ENCODE measurements around the gene AK4.
"Not testable (repeated sequence)": the region's sequence is repeated elsewhere in the genome, so short reads cannot be mapped to it uniquely, and the experiment has no call there.

AK4 gene

DNA sequence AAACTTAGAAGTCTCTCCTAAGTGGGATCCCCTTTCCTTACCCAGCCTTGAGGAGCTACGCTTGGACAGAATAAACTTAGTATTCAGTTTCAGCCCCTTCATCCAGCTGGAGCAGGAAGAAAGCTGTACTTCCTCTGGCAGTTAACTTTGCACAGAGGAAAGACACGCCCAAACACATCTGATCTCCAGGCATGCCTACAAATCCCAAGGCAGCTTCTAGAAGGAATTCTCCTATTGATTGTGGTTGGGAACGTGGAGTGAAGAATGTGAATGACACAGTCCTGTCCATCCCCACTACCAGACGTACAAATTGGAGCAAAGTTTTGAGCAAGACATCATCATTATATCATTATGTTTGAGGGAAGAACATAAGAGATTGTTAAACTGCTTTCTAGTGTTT, 6.6 kb upstream of the AK4 start:
- DNase-seq (ENCODE audit: low read depth): no peak
- TF ChIP-seq, protein P1, sequence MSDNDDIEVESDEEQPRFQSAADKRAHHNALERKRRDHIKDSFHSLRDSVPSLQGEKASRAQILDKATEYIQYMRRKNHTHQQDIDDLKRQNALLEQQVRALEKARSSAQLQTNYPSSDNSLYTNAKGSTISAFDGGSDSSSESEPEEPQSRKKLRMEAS (IDR thresholded peaks at IDR 0.05; ENCODE audit: low read depth, low read length): no peak
- TF ChIP-seq MYC (IDR thresholded peaks at IDR 0.05; ENCODE audit: low read depth, low read length) (no peak), POLR2A (IDR thresholded peaks at IDR 0.05; ENCODE audit: extremely low read depth, insufficient read length) (no peak)
- TF ChIP-seq, protein P2, sequence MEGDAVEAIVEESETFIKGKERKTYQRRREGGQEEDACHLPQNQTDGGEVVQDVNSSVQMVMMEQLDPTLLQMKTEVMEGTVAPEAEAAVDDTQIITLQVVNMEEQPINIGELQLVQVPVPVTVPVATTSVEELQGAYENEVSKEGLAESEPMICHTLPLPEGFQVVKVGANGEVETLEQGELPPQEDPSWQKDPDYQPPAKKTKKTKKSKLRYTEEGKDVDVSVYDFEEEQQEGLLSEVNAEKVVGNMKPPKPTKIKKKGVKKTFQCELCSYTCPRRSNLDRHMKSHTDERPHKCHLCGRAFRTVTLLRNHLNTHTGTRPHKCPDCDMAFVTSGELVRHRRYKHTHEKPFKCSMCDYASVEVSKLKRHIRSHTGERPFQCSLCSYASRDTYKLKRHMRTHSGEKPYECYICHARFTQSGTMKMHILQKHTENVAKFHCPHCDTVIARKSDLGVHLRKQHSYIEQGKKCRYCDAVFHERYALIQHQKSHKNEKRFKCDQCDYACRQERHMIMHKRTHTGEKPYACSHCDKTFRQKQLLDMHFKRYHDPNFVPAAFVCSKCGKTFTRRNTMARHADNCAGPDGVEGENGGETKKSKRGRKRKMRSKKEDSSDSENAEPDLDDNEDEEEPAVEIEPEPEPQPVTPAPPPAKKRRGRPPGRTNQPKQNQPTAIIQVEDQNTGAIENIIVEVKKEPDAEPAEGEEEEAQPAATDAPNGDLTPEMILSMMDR (IDR thresholded peaks at IDR 0.05; ENCODE audit: low read depth, low read length): no peak
- no peak overlapping the region for H3K4me3 ChIP-seq (ENCODE audit: low read depth, low read length)

DNA sequence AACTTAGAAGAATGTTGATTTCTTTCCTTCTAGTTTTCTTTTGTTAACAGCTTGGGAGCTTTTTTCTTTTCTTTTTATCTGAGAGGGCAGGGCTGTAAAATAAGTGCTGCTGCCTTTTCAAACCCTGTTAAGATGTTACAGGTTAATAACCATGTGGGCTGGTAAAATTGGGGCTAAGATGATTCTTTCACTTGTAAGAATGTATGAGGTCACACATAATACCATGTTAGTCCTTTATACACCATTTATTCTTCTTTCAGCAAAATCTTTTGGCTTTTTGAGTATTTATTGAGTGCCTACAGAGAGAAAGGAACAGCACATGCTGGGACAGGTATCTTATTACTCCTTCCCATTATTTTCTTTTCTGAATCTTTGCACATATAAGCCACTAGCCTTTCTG, 6.1 kb upstream of the AK4 start:
- DNase-seq (ENCODE audit: low read depth): no peak
- H3K4me3 ChIP-seq (ENCODE audit: low read depth, low read length): no peak overlapping the region
- TF ChIP-seq POLR2A (IDR thresholded peaks at IDR 0.05; ENCODE audit: extremely low read depth, insufficient read length) (no peak), MYC (IDR thresholded peaks at IDR 0.05; ENCODE audit: low read depth, low read length) (no peak)
- TF ChIP-seq, protein P2 (IDR thresholded peaks at IDR 0.05; ENCODE audit: low read depth, low read length): no peak
- TF ChIP-seq, protein P1 (IDR thresholded peaks at IDR 0.05; ENCODE audit: low read depth, low read length): no peak

DNA sequence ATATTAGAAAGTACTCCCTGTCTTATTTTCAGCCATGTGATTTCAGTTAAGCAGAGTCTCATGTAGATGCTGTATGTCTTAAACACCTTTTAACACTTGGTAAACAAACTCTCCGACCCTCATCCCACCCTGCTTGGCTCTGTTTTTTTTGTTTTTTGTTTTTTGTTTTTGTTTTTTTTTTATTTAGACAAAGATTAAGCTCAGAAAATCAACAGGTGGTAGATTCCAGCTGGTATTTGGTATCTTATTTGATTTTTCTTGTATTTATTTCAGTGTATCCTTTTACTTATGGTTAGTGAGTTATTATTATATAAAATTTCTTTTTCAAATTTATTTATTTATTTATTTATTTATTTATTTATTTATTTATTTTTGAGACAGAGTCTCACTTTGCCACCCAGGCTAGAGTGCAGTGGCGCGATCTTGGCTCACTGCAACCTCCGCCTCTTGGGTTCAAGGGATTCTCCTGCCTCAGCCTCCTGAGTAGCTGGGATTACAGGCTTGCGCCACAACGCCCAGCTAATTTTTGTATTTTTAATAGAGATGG, 4.8 kb upstream of the AK4 start:
- not testable (repeated sequence) for DNase-seq (ENCODE audit: low read depth)

DNA sequence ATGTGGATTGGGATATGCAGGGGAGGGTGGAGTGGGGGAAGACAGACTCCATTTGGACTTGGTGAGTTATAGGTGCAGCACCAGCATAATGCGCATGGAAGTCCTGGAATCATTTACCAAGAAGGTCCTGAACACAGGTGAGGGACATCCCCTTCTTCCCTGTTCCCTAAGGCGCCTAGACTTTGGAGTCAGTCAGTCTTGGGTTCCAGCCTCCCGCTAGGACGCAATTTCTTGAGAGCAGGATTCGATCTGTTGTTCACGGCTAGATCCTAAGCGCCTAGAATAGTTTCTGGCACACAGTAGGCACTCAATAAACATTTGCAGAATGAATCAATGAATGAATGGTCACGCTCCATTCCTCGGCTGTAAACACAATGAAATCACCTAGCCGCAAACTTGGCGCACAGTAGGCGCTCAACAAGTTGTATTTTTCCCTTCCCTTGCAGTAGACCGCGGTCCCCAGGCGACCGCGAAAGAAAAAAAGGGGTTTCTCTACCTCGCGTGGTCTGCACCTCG, 1.0 kb upstream of the AK4 start:
- peak; percentile 3 for DNase-seq (ENCODE audit: low read depth)
- no peak overlapping the region for H3K4me3 ChIP-seq (ENCODE audit: low read depth, low read length)
- TF ChIP-seq MYC (IDR thresholded peaks at IDR 0.05; ENCODE audit: low read depth, low read length) (no peak), POLR2A (IDR thresholded peaks at IDR 0.05; ENCODE audit: extremely low read depth, insufficient read length) (no peak)
- TF ChIP-seq, protein P1 (IDR thresholded peaks at IDR 0.05; ENCODE audit: low read depth, low read length): no peak
- TF ChIP-seq, protein P2 (IDR thresholded peaks at IDR 0.05; ENCODE audit: low read depth, low read length): no peak

More for the DNA sequence above, 4.8 kb upstream of the AK4 start:
- not testable (repeated sequence) for H3K4me3 ChIP-seq (ENCODE audit: low read depth, low read length)

DNA sequence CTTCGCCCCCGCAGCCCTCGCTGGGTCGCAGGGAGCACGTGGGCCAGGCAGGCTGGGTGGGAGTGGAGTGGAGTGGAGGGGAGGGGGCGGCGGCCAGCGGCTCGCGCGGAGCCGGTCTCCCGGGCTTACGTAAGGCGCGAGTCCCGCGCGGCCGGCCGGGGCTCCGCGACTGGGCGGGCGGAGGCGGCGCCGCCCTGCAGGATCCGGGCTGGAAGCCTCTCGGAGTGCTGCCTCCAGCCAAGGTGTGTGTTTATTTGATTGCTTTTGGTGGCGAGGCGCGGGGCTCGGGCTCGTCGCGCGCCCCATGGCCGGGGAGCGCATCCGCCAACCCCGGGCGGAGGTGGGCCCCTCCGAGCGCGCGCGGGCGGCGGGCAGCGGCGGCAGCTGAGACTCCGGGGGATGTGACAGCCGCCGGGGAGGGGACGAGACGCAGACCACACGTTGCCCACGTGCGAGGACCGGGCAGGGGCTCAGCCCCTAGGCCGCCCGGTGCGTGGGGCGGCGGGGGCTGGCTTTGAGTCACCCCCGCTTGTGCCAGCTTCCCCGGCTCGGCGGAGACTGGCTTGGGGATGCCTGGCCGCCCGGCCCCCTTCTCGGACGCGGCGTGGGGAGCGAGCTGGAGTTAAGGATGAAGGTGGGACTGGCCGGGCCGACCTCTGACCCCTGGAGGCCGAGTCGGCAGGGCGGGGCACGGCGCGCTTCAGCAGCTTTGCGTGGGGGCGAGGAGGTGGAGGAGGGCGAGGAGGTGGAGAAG, 402 bp upstream of the AK4 start:
- peak; percentile 37 for DNase-seq (ENCODE audit: low read depth)
- H3K4me3 ChIP-seq (ENCODE audit: low read depth, low read length): no peak overlapping the region
- TF ChIP-seq, protein P2 (IDR thresholded peaks at IDR 0.05; ENCODE audit: low read depth, low read length): no peak
- TF ChIP-seq, protein P1 (IDR thresholded peaks at IDR 0.05; ENCODE audit: low read depth, low read length): peak; percentile 79
- peak; percentile 74 for TF ChIP-seq MYC (IDR thresholded peaks at IDR 0.05; ENCODE audit: low read depth, low read length)
- TF ChIP-seq POLR2A (IDR thresholded peaks at IDR 0.05; ENCODE audit: extremely low read depth, insufficient read length): peak; percentile 42

DNA sequence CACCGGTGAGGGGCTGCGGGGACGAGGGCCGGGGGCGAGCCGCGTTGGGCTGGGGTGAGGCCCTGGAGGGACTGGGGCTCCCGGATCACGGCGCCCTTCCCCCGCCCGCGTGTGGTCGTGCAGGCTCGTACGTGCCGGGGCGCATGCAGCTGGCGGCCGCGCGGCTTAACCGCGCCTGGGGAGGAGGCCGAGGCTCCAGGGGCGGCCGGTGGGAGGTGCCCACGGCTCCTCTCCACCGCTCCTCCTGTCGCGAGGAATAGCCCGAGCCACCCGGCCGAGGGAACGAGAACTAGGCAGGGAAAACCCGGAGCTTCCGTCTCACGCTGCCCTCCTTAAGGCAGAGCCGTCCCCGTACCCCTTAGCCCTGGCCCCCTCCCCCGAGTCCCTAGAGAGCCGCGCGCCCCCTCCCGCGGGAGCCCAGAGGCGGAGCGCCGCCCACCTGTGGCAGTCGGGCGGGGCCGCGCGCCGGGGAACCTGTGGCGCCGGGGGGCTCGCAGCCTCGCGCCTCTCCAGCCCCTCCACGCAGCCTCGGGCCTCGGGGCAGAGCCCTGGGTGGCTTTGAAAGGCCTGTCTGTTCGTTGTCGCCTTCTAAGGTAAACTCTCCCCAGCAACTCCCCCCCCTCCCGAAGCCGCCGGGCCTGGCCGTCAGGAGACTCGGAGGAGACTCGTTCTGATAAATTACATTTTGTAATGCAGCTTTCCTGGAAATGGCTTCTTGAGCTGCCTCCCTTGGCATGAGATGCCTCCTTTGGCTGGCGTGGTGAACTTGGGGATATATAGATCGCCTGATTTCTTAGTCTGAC, 746 bp downstream of the AK4 start:
- H3K4me3 ChIP-seq (ENCODE audit: low read depth, low read length): peak overlapping the region; percentile 38
- peak; percentile 54 for DNase-seq (ENCODE audit: low read depth)
- peak; percentile 54 for TF ChIP-seq POLR2A (IDR thresholded peaks at IDR 0.05; ENCODE audit: extremely low read depth, insufficient read length)
- TF ChIP-seq, protein P1 (IDR thresholded peaks at IDR 0.05; ENCODE audit: low read depth, low read length): peak; percentile 72
- peak; percentile 70 for TF ChIP-seq MYC (IDR thresholded peaks at IDR 0.05; ENCODE audit: low read depth, low read length)
- TF ChIP-seq, protein P2 (IDR thresholded peaks at IDR 0.05; ENCODE audit: low read depth, low read length): no peak

Data from NB4 (cell line).